Progenitor cell of endocrine pancreas (in vitro differentiated cells): ENCODE data around the gene OXA1L. TPM values are rescaled to one million over a fixed set of nuclear protein-coding genes. Genes with fewer than 3 reads are reported as not detected.
A peak's percentile ranks its signal among the peaks of the same experiment; 100 is the strongest.
"Not testable (repeated sequence)": the region's sequence is repeated elsewhere in the genome, so short reads cannot be mapped to it uniquely, and the experiment has no call there.

Source experiments
- DNase-seq: peaks from one replicate; pipeline ENCODE4 v3.0.0; 2021; ENCODE audit warnings: low spot score; ENCODE audit not compliant: unreplicated experiment
- H3K27ac Mint-ChIP-seq: 2 replicates; pipeline ENCODE4 v1.8.0; 2021; ENCODE audit warnings: mild to moderate bottlenecking, moderate library complexity, mixed read lengths
- H3K27me3 Mint-ChIP-seq: 2 replicates; pipeline ENCODE4 v1.8.0; 2021; ENCODE audit warnings: mixed read lengths
- H3K36me3 Mint-ChIP-seq: 2 replicates; pipeline ENCODE4 v1.8.0; 2022; ENCODE audit warnings: mixed read lengths; ENCODE audit not compliant: insufficient read depth
- H3K4me1 Mint-ChIP-seq: 2 replicates; pipeline ENCODE4 v1.8.0; 2021; ENCODE audit warnings: low read depth, mixed read lengths
- H3K4me3 Mint-ChIP-seq: 2 replicates; pipeline ENCODE4 v1.8.0; 2021; ENCODE audit warnings: low read depth, mild to moderate bottlenecking, moderate library complexity, mixed read lengths
- H3K9me3 Mint-ChIP-seq: 2 replicates; pipeline ENCODE4 v1.8.0; 2021; ENCODE audit warnings: low read depth, mixed read lengths
- CTCF ChIP-seq: fragments of 200-600 bp; sonication (generic); IDR thresholded peaks from one replicate; pipeline ENCODE4 v1.5.0; 2021; ENCODE audit warnings: antibody characterized with exemption, mild to moderate bottlenecking; ENCODE audit not compliant: unreplicated experiment
- total RNA-seq: library from RNA; stranded (reverse); gene quantifications from 2 replicates; pipeline ENCODE4 v1.2.1, GENCODE V29; 2021

The OXA1L gene
- total RNA-seq, 1 donor from 2014 or later: 114 TPM

GRCh38 chr14:22753586-22753985, 12.9 kb upstream of the OXA1L start:
- no peak for DNase-seq
- no peaks in the 10 kb centered on the region for H3K27me3 Mint-ChIP-seq
- no peak for TF ChIP-seq CTCF
- H3K27ac Mint-ChIP-seq: no peak overlapping the region
- H3K36me3 Mint-ChIP-seq: no peaks in the 10 kb centered on the region
- peaks cover 11% of the 10 kb centered on the region for H3K4me1 Mint-ChIP-seq
- no peaks in the 10 kb centered on the region for H3K9me3 Mint-ChIP-seq
- no peak overlapping the region for H3K4me3 Mint-ChIP-seq

- DNase-seq, H3K27me3 Mint-ChIP-seq, H3K4me3 Mint-ChIP-seq, H3K27ac Mint-ChIP-seq, H3K9me3 Mint-ChIP-seq, H3K4me1 Mint-ChIP-seq: not testable (repeated sequence)
- H3K36me3 Mint-ChIP-seq: peaks cover 16% of the 10 kb centered on the region
These were observed 8.4 kb upstream of the OXA1L start for GRCh38 chr14:22757972-22758650.

GRCh38 chr14:22761734-22762133, 4.8 kb upstream of the OXA1L start:
- Mint-ChIP-seq H3K27me3 (no peaks in the 10 kb centered on the region), H3K4me1 (peaks cover 6% of the 10 kb centered on the region), H3K36me3 (peaks cover 18% of the 10 kb centered on the region), H3K27ac (no peak overlapping the region), H3K9me3 (peaks cover 7% of the 10 kb centered on the region), H3K4me3 (no peak overlapping the region)
- no peak for TF ChIP-seq CTCF
- no peak for DNase-seq

- Mint-ChIP-seq H3K27ac (no peak overlapping the region), H3K4me1 (peaks cover 17% of the 10 kb centered on the region), H3K27me3 (no peaks in the 10 kb centered on the region), H3K4me3 (no peak overlapping the region), H3K36me3 (peaks cover 25% of the 10 kb centered on the region), H3K9me3 (peaks cover 7% of the 10 kb centered on the region)
- no peak for TF ChIP-seq CTCF
- DNase-seq: no peak
These were observed 2.1 kb upstream of the OXA1L start for GRCh38 chr14:22764382-22764781.

- DNase-seq: no peak
- no peak for TF ChIP-seq CTCF
- peak overlapping the region; percentile 95 for H3K4me3 Mint-ChIP-seq
- H3K4me1 Mint-ChIP-seq: peaks cover 17% of the 10 kb centered on the region
- H3K36me3 Mint-ChIP-seq: peaks cover 26% of the 10 kb centered on the region
- no peaks in the 10 kb centered on the region for H3K9me3 Mint-ChIP-seq
- peak overlapping the region; percentile 98 for H3K27ac Mint-ChIP-seq
- no peaks in the 10 kb centered on the region for H3K27me3 Mint-ChIP-seq
These were observed 768 bp downstream of the OXA1L start for GRCh38 chr14:22767323-22767589.

GRCh38 chr14:22768947-22769346, 2.5 kb downstream of the OXA1L start:
- H3K27me3 Mint-ChIP-seq: no peaks in the 10 kb centered on the region
- peak overlapping the region; percentile 4 for H3K4me3 Mint-ChIP-seq
- H3K36me3 Mint-ChIP-seq: peaks cover 26% of the 10 kb centered on the region
- no peak overlapping the region for H3K27ac Mint-ChIP-seq
- no peak for TF ChIP-seq CTCF
- H3K9me3 Mint-ChIP-seq: no peaks in the 10 kb centered on the region
- H3K4me1 Mint-ChIP-seq: peaks cover 17% of the 10 kb centered on the region
- no peak for DNase-seq
